Aorta (tissue), 5 donors: ENCODE measurements around the gene CLIC4. TPM values are rescaled to one million over a fixed set of nuclear protein-coding genes. Genes with fewer than 3 reads are reported as not detected.
"Not testable (repeated sequence)": the region's sequence is repeated elsewhere in the genome, so short reads cannot be mapped to it uniquely, and the experiment has no call there.

Source experiments
- ATAC-seq: fragments of 200-7000 bp; cut with Tn5 transposase; one replicate; pipeline ENCODE4 v1.9.1; 2022; ENCODE audit warnings: moderate library complexity; ENCODE audit not compliant: low FRiP score
- DNase-seq, 2 donors: peaks; one replicate each; pipeline ENCODE4 v3.0.0-alpha.2; 2020
- H3K27ac ChIP-seq, 2 donors: one replicate each; pipeline ENCODE4 v1.5.1; 2013; ENCODE audit warnings: low read length in 2 of 2, mild to moderate bottlenecking in 2 of 2, moderate library complexity in 2 of 2, control low read depth in 1 of 2, inconsistent platforms in 1 of 2, low read depth in 1 of 2
- H3K27me3 ChIP-seq, 2 donors: one replicate each; pipeline ENCODE4 v1.6.1; 2013; ENCODE audit warnings: control low read depth in 1 of 2, low read length in 1 of 2, mild to moderate bottlenecking in 1 of 2, moderate library complexity in 1 of 2; ENCODE audit not compliant: insufficient read depth in 2 of 2, control insufficient read depth in 1 of 2
- H3K36me3 ChIP-seq, 2 donors: one replicate each; pipeline ENCODE4 v1.6.1; 2013; ENCODE audit warnings: control low read depth in 1 of 2, low read length in 1 of 2, mild to moderate bottlenecking in 1 of 2; ENCODE audit not compliant: insufficient read depth in 2 of 2, control insufficient read depth in 1 of 2
- H3K4me1 ChIP-seq, 2 donors: one replicate each; pipeline ENCODE4 v1.6.1; 2013; ENCODE audit warnings: low read length in 2 of 2, control low read depth in 1 of 2, mild to moderate bottlenecking in 1 of 2, moderate library complexity in 1 of 2; ENCODE audit not compliant: insufficient read depth in 2 of 2, control insufficient read depth in 1 of 2
- H3K4me3 ChIP-seq, 2 donors: one replicate each; pipeline ENCODE4 v1.5.1; 2013; ENCODE audit warnings: low read length in 2 of 2, control low read depth in 1 of 2, mild to moderate bottlenecking in 1 of 2
- H3K9me3 ChIP-seq: one replicate; pipeline ENCODE4 v1.6.1; 2013; ENCODE audit warnings: mild to moderate bottlenecking, low read length; ENCODE audit not compliant: control insufficient read depth
- WGBS, 2 donors: extraction: QIAGEN DNeasy Blood & Tissue Kit; methylation state at CpG; one replicate each; pipeline ENCODE4 v1.1.7; 2013; 5-methylcytosine and 5-hydroxymethylcytosine counted together
- intact Hi-C, 2 donors: fragments of 100-400 bp; cut with DNase I; formaldehyde crosslinking; loops; one replicate each; pipeline versions ENCODE4 v1.14.2 to v1.15.0; 2022
- polyA plus RNA-seq, 2 donors: library from polyadenylated mRNA; stranded (reverse); fragments of 200-250 nt; gene quantifications; one replicate each; pipeline ENCODE4 v1.2.3, GENCODE V29; 2013
- total RNA-seq, 2 donors: library from RNA; stranded (reverse); fragmentation: NEBNext Ultra II Directional; extraction: Animal tissue kit (Norgen Biotek cat#: 25700); gene quantifications; one replicate each; pipeline ENCODE4 v1.2.1, GENCODE V29; 2021
- donor health status: healthy with polysubstance abuse.
- donor health status: Bipolar disorder and iron deficiency.
- donor health status: DM: no; HTN: no; CAD: no.
- donor health status: DM: no; HTN: no; CAD: no.
- donor health status: DM: yes; HTN: yes; CAD: no.

Gene CLIC4
- total and polyA plus RNA-seq, 4 donors: 278 to 941 (median 399) TPM

GRCh38 chr1:24771574-24771973 is 26.3 kb downstream of the CLIC4 start:
- Histone ChIP-seq H3K27me3 (no peaks in the 10 kb centered on the region), H3K9me3 (no peaks in the 10 kb centered on the region), H3K36me3 (no peaks in the 10 kb centered on the region), H3K4me3 (no peak overlapping the region), H3K27ac (peak overlapping the region; percentile 63 to 98), H3K4me1 (peaks cover 2 to 5% of the 10 kb centered on the region in 2 donors)
- intact Hi-C loops: no loop called here
- no peak for DNase-seq
- no peak for ATAC-seq

- intact Hi-C loops: no loop called here
- H3K27me3 ChIP-seq: no peaks in the 10 kb centered on the region
- H3K4me3 ChIP-seq: no peak overlapping the region
- H3K9me3 ChIP-seq: no peaks in the 10 kb centered on the region
- H3K36me3 ChIP-seq: no peaks in the 10 kb centered on the region
- H3K4me1 ChIP-seq: peaks cover 2 to 5% of the 10 kb centered on the region in 2 donors
- no peak for ATAC-seq
- no peak for DNase-seq
- peak overlapping the region; percentile 49 to 67 for H3K27ac ChIP-seq
These were observed 28.4 kb downstream of the CLIC4 start for GRCh38 chr1:24773618-24774017.

GRCh38 chr1:24775348-24775747 is 30.1 kb downstream of the CLIC4 start:
- Histone ChIP-seq H3K36me3 (no peaks in the 10 kb centered on the region), H3K9me3 (no peaks in the 10 kb centered on the region), H3K27ac (no peak overlapping the region), H3K27me3 (no peaks in the 10 kb centered on the region), H3K4me1 (peaks cover 0 to 3% of the 10 kb centered on the region in 2 donors), H3K4me3 (no peak overlapping the region)
- DNase-seq: no peak
- no peak for ATAC-seq
- intact Hi-C loops: no loop called here
- 46 to 49% methylated on average over 3 of the region's 3 CpGs for WGBS, 2 donors

- 54 to 64% methylated on average over 3 of the region's 3 CpGs for WGBS, 2 donors
- no peaks in the 10 kb centered on the region for H3K36me3 ChIP-seq
- no peak for DNase-seq
- no peaks in the 10 kb centered on the region for H3K27me3 ChIP-seq
- ATAC-seq: no peak
- H3K4me3 ChIP-seq: no peak overlapping the region
- H3K4me1 ChIP-seq: peaks cover 0 to 6% of the 10 kb centered on the region in 2 donors
- H3K9me3 ChIP-seq: no peaks in the 10 kb centered on the region
- intact Hi-C loops: no loop called here
- no peak overlapping the region for H3K27ac ChIP-seq
These were observed 30.7 kb downstream of the CLIC4 start for GRCh38 chr1:24775916-24776315.

- H3K27ac ChIP-seq: peak overlapping the region in 1 of 2 donors; percentile 32
- H3K9me3 ChIP-seq: no peaks in the 10 kb centered on the region
- DNase-seq (no peak), ATAC-seq (no peak)
- H3K27me3 ChIP-seq: no peaks in the 10 kb centered on the region
- peaks cover 0 to 4% of the 10 kb centered on the region in 2 donors for H3K4me1 ChIP-seq
- H3K4me3 ChIP-seq: no peak overlapping the region
- intact Hi-C loops: no loop called here
- 64 to 67% methylated on average over 8 of the region's 8 CpGs for WGBS, 2 donors
- no peaks in the 10 kb centered on the region for H3K36me3 ChIP-seq
These were observed 31.6 kb downstream of the CLIC4 start for GRCh38 chr1:24776821-24777220.

- H3K27ac ChIP-seq: no peak overlapping the region
- intact Hi-C loops: no loop called here
- WGBS, 2 donors: 47 to 58% methylated on average over 2 of the region's 2 CpGs
These were observed 32.9 kb downstream of the CLIC4 start for GRCh38 chr1:24778141-24778540.

GRCh38 chr1:24779199-24779598 is 34.0 kb downstream of the CLIC4 start:
- H3K4me3 ChIP-seq, ATAC-seq, H3K4me1 ChIP-seq, H3K27ac ChIP-seq, H3K27me3 ChIP-seq, H3K36me3 ChIP-seq, intact Hi-C loops, H3K9me3 ChIP-seq, DNase-seq: not testable (repeated sequence)
- WGBS, 2 donors: 65 to 74% methylated on average over 8 of the region's 8 CpGs

More at GRCh38 chr1:24778141-24778540, 32.9 kb downstream of the CLIC4 start:
- ATAC-seq (no peak), DNase-seq (no peak)
- H3K36me3 ChIP-seq: no peaks in the 10 kb centered on the region
- no peak overlapping the region for H3K4me3 ChIP-seq
- no peaks in the 10 kb centered on the region for H3K27me3 ChIP-seq
- peaks cover 0 to 4% of the 10 kb centered on the region in 2 donors for H3K4me1 ChIP-seq
- no peaks in the 10 kb centered on the region for H3K9me3 ChIP-seq

GRCh38 chr1:24779689-24780464 is 34.6 kb downstream of the CLIC4 start:
- Histone ChIP-seq H3K4me1 (peaks cover 0 to 6% of the 10 kb centered on the region in 2 donors), H3K36me3 (no peaks in the 10 kb centered on the region), H3K27me3 (no peaks in the 10 kb centered on the region), H3K27ac (peak overlapping the region in 1 of 2 donors; percentile 33), H3K4me3 (no peak overlapping the region), H3K9me3 (no peaks in the 10 kb centered on the region)
- WGBS, 2 donors: 87 to 88% methylated on average over 5 of the region's 5 CpGs
- no peak for DNase-seq
- no peak for ATAC-seq
- intact Hi-C loops: no loop called here

- ATAC-seq, H3K27me3 ChIP-seq, DNase-seq, H3K9me3 ChIP-seq, intact Hi-C loops, H3K4me1 ChIP-seq, H3K4me3 ChIP-seq, H3K36me3 ChIP-seq: not testable (repeated sequence)
- 71 to 74% methylated on average over 8 of the region's 8 CpGs for WGBS, 2 donors
- H3K27ac ChIP-seq: peak overlapping the region in 1 of 2 donors; percentile 44
These were observed 35.4 kb downstream of the CLIC4 start for GRCh38 chr1:24780626-24781025.
